HG03460 (cell line): ENCODE measurements around the gene VSIG10L.

Experiments
- ATAC-seq: cut with Tn5 transposase; IDR thresholded peaks from one replicate; pipeline ENCODE4 v1.9.1; 2021; ENCODE audit not compliant: unreplicated experiment

The VSIG10L gene

GRCh38 chr19:51318687-51319648, 23.0 kb downstream of the VSIG10L start:
- no peak for ATAC-seq

DNA sequence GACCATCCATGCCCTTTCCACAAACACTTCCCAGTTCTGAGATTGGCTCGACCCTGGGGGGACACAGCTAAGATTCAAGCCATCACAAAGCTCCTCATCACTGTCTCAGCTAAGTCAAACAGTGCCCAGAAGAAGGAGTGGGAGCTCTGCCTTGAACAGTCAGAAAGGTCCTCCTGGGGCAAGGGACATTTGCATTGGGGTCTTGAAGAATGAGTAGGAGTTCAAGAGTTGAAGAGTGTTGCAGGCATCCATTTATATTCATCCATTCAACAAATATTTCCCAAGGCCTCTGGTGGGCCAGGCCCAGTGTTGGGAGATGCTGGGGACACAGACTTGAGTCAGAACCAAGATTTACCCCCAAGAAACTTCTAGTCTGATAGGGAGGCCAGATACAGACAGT, 24.0 kb downstream of the VSIG10L start:
- ATAC-seq, result no peak

DNA sequence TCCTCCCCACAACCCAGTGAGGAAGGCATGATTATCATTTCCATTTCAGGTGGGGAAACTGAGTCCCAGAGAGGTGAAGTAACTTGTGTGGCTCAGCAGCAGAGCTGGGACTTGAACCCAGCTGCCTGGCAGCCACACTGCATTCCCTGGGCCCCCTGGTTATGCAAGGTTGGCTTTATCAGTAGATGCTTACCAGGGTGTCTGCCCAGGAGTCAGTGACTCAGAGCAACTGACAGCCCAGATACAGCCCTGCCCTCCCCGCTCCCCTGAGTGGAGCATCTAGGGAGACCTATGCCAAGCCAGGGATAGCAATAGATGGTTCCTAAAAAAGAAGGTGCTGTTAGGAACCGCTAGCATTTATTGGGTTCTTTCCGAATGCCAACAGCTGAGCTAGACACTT, 24.6 kb downstream of the VSIG10L start:
- ATAC-seq, result no peak

- ATAC-seq, result no peak
These were observed 25.3 kb downstream of the VSIG10L start for GRCh38 chr19:51316688-51317087.

DNA sequence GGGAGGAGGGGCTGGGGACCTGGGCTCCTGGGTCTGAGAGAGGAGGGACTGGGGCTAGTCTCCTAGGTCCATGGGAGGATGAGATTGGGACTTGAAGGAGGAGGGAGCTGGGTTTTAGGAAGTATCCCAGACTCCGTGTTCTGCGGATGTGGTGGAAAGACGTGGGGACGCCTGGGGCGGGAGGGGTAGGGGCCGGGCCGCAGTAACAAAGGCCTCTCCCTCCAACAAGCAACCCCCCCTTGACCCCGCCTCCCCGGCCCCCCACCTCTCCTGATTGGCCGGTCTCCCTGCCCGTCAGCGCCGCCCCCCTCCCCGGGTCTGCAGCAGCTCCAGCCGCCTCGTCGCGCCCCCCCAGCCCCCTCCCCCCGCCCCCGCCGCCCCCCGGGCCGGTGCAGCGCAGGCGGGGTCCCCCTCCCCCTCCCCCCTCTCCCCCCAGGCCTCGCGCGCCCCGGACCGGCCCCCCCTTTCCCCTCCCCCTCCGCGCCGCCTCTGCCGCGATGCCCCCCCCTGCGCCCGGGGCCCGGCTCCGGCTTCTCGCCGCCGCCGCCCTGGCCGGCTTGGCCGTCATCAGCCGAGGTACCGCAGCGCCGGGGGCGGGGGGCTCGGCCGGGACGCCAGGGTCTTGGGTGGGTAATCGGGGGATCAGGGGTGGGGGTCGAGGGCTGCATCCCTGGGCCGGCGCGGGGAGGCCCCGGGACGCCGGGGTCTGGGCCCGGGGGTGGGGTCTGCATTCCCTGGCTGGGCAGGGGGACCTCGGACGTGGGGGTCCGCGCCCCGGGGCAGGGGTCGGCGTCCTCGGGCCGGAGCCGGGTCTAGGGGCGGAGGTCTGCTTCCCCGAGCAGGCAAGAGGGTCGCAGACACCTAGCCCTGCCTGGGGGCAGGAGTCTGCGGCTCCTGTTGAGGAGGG, 30.3 kb downstream of the VSIG10L start, which contains the start of gene IGLON5:
Gene IGLON5, plus strand, starts transcription at position 294 of the 907 bp plus-strand sequence. Its CDS starts 204 bp downstream, at position 498.
- ATAC-seq, result no peak

GRCh38 chr19:51305479-51305878, 36.5 kb downstream of the VSIG10L start:
- no peak for ATAC-seq

- no peak for ATAC-seq
These were observed 40.7 kb downstream of the VSIG10L start for GRCh38 chr19:51301266-51301665.

GRCh38 chr19:51297406-51297805, 44.5 kb downstream of the VSIG10L start:
- no peak for ATAC-seq

DNA sequence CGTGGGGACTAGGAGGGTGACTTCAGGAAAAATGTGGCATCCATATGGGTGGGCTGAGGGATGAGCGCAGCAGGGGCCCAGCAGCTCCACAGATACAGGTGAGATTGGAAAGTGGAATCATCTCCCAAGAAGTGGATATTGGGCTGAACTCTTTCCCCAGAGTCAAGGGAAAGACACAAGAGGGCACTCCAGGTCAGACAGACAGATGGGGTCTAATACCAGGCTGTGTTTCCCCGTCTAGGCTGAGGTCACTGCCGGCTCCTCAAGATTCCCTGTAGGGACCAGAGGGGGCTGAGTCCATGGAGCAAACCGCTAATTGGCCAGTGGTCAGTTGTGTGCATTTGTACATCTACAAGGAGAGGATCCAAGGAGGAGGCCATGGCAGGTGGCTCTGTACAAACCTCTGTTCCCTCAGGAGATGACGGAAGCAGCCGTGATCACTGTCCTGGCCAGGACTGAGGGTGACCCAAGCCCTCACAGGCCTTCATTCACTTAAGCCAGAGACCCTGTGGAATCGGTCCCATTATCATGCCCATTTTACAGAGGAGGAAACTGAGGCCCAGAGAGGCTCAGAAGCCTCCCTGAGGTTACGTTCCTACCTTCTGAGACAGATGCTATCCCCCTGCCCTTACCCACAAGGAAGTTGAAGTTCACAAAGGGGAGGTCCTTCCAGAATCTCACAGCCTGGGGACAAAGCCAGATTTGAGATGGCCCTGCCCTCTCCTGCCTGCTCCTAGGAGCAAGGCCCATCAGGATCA, 45.4 kb downstream of the VSIG10L start:
- ATAC-seq, result no peak

- ATAC-seq, result no peak
These were observed 46.4 kb downstream of the VSIG10L start for GRCh38 chr19:51295382-51296126.

DNA sequence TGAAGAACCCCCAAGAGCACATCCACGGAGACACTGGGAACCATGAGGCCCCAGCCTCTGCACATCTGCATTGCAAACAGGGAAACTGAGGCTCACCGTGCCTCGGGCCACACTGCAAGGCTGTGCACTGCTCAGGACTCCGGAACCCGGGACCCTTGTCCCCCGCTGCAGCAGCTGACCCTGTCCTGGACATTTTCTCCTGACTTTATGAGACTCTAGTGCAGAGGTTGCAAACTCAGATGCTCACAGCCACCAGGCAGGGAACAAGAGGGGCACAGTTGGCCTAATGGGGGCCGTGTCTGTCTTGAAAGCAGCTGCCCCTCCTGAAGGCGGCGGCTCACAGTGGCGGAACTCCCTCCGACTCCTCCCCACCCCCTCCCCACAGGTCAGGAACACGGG, 47.0 kb downstream of the VSIG10L start:
- no peak for ATAC-seq

- no peak for ATAC-seq
These were observed 47.5 kb downstream of the VSIG10L start for GRCh38 chr19:51294211-51294976.

GRCh38 chr19:51293571-51294210, 48.2 kb downstream of the VSIG10L start:
- no peak for ATAC-seq

DNA sequence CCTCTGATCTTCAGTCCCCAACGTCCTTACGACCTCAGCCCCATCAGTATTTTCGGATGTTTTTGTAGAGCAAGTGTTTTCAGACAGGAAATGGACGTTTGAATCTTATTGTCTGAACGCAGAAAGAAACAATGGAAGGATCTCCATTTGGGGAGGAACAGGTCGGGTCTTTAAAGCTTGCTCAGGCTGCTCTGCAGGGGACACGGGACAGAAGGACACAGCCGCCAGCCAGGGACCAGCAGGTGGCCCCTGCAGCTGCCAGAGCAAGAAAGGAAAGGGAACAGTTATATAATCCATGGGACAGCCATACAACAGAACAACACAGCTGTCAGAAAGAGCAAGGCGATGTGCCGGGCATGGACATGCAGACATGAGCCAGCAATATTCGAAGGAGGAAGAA, 49.0 kb downstream of the VSIG10L start:
- no peak for ATAC-seq

- no peak for ATAC-seq
These were observed 52.3 kb downstream of the VSIG10L start for GRCh38 chr19:51289635-51290034.

DNA sequence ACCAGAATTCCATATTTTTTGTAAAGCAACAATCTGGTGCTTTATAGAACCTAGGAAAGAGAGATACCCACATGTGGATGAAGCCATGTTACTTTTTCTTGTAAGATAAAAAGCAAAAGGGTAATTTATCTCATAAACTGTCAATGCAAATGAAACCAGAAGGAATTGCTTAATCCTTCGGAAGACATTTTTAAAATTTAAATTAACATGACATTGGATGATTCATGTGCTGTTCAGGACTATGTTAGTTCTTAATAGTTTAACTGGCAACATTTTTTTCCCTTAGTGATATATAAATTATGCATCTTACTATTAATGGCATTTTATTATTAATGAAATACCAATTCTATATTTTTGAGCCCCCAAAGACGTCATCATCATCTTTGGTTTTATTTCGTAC, 56.3 kb downstream of the VSIG10L start:
- ATAC-seq, result no peak

- ATAC-seq, result no peak
These were observed 59.6 kb downstream of the VSIG10L start for GRCh38 chr19:51282335-51282734.
